ENCODE data around the gene MPDU1.
"Not testable (repeated sequence)": the region's sequence is repeated elsewhere in the genome, so short reads cannot be mapped to it uniquely, and the experiment has no call there.

The MPDU1 gene

GRCh38 chr17:7591596-7591995 is 7.9 kb downstream of the MPDU1 start:
- TF ChIP-seq CTCF (conservative IDR thresholded peaks at IDR 0.05; ENCODE audit: low read depth): no peak
- ChIA-PET CTCF (no interaction called here), POLR2A (ENCODE audit: low non-redundant PET) (interaction anchor here (1.5 kb wide), 1 partner anchor 20 kb away, joined by 3 read pairs; no protein-coding TSS in a partner anchor)
- DNase-seq (ENCODE audit: low spot score): no peak
- peak overlapping the region; percentile 100 for H3K27ac ChIP-seq

- CTCF ChIA-PET: no interaction called here
- DNase-seq (ENCODE audit: low spot score): no peak
- no peak for TF ChIP-seq CTCF (conservative IDR thresholded peaks at IDR 0.05; ENCODE audit: low read depth)
- peak overlapping the region; percentile 100 for H3K27ac ChIP-seq
- POLR2A ChIA-PET (ENCODE audit: low non-redundant PET): no interaction called here
Measured at GRCh38 chr17:7592422-7593021, 8.9 kb downstream of the MPDU1 start.

GRCh38 chr17:7593296-7593695 is 9.6 kb downstream of the MPDU1 start:
- no peak for TF ChIP-seq CTCF (conservative IDR thresholded peaks at IDR 0.05; ENCODE audit: low read depth)
- no peak for DNase-seq (ENCODE audit: low spot score)
- POLR2A ChIA-PET (ENCODE audit: low non-redundant PET): no interaction called here
- peak overlapping the region; percentile 100 for H3K27ac ChIP-seq
- CTCF ChIA-PET: no interaction called here

- DNase-seq (ENCODE audit: low spot score); POLR2A ChIA-PET (ENCODE audit: low non-redundant PET); H3K27ac ChIP-seq; CTCF ChIA-PET: not testable (repeated sequence)
Measured at GRCh38 chr17:7597561-7597960, 13.9 kb downstream of the MPDU1 start.

- CTCF ChIA-PET: no interaction called here
- no peak for TF ChIP-seq CTCF (conservative IDR thresholded peaks at IDR 0.05; ENCODE audit: low read depth)
- POLR2A ChIA-PET (ENCODE audit: low non-redundant PET): no interaction called here
- DNase-seq (ENCODE audit: low spot score): no peak
- no peak overlapping the region for H3K27ac ChIP-seq
Measured at GRCh38 chr17:7606280-7606679, 22.6 kb downstream of the MPDU1 start.

GRCh38 chr17:7610641-7611040 is 27.0 kb downstream of the MPDU1 start:
- no peak for TF ChIP-seq CTCF (conservative IDR thresholded peaks at IDR 0.05; ENCODE audit: low read depth)
- no peak for DNase-seq (ENCODE audit: low spot score)
- ChIA-PET CTCF (interaction anchor here (0.7 to 1.8 kb wide), 2 partner anchors 21 to 44 kb away, joined by 3 to 8 read pairs; no protein-coding TSS in a partner anchor), POLR2A (ENCODE audit: low non-redundant PET) (interaction anchor here (0.5 kb wide), 1 partner anchor 91 kb away, joined by 3 read pairs; no protein-coding TSS in a partner anchor)
- no peak overlapping the region for H3K27ac ChIP-seq

GRCh38 chr17:7611635-7612293 is 28.1 kb downstream of the MPDU1 start:
- no peak for TF ChIP-seq CTCF (conservative IDR thresholded peaks at IDR 0.05; ENCODE audit: low read depth)
- CTCF ChIA-PET: interaction anchor here (0.6 to 1.1 kb wide), 2 partner anchors 20 to 37 kb away, joined by 3 to 4 read pairs; no protein-coding TSS in a partner anchor
- POLR2A ChIA-PET (ENCODE audit: low non-redundant PET): no interaction called here
- H3K27ac ChIP-seq: no peak overlapping the region
- no peak for DNase-seq (ENCODE audit: low spot score)
